Activated naive CD4-positive, alpha-beta T cell treated with anti-CD3 and anti-CD28 coated beads, Interleukin-2, amount 10 ng/mL, durations not matched to agents 7 days and 5 days (primary cell): ENCODE results near the gene PARVB.

Source experiments
- CTCF ChIA-PET: fragments of 350-600 bp; sonication (Branson Sonifier 250); formaldehyde crosslinking; loops from one replicate; lab custom pipeline; 2021; ENCODE audit warnings: antibody characterized with exemption; lab: Charles Lee
- DNase-seq: peaks from one replicate; pipeline ENCODE4 v3.0.0-alpha.2; 2020
- H3K27ac Mint-ChIP-seq: one replicate; pipeline ENCODE4 v1.8.0; 2021; ENCODE audit warnings: mild to moderate bottlenecking, moderate library complexity, mixed read lengths
- H3K27me3 Mint-ChIP-seq: one replicate; pipeline ENCODE4 v1.8.0; 2021; ENCODE audit warnings: mild to moderate bottlenecking, mixed read lengths
- H3K36me3 Mint-ChIP-seq: one replicate; pipeline ENCODE4 v1.8.0; 2021; ENCODE audit warnings: mixed read lengths
- H3K4me1 Mint-ChIP-seq: one replicate; pipeline ENCODE4 v1.8.0; 2021; ENCODE audit warnings: mixed read lengths
- H3K4me3 Mint-ChIP-seq: one replicate; pipeline ENCODE4 v1.8.0; 2021; ENCODE audit warnings: mild to moderate bottlenecking, moderate library complexity, mixed read lengths
- H3K9me3 Mint-ChIP-seq: one replicate; pipeline ENCODE4 v1.8.0; 2021; ENCODE audit warnings: mixed read lengths

Gene PARVB

DNA sequence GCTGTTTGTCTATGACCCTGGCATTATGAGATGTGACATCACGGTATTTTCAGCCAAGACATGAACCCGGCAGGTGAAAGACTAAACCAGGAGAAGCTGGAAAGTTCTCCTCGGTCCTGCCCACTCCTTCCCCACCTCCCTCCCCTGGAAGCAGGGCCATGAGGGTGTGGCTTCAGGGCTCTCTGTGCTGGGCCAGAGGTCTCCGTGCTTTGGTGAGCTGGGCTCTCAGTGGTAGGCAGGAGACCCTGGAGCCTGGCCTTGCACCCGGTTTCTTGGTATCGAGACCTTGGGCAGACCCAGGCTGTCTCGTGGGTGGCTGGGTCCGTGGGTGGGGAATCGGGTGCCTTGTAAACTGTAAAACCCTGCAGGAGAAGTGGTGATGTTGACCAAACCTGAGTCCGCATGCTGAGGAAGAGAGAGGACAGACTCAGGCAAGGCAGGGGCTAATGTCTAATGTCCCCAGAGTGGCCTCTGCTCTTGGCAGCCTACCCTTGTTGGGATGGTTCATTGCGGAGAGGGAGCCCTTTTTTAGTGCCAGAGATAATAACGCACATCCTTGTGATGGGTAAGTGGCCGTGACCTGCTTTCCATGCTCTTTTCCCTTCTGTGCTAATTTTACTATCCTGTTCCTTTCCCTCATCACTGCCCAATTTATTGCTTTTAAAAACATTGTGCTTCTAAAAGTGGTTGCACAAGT lies 108.0 kb downstream of the PARVB start:
- peaks cover 9% of the 10 kb centered on the region for H3K9me3 Mint-ChIP-seq
- no peak for DNase-seq
- H3K4me3 Mint-ChIP-seq: no peak overlapping the region
- H3K36me3 Mint-ChIP-seq: peaks cover 19% of the 10 kb centered on the region
- peaks cover 14% of the 10 kb centered on the region for H3K4me1 Mint-ChIP-seq
- CTCF ChIA-PET: no interaction called here
- peaks cover 4% of the 10 kb centered on the region for H3K27me3 Mint-ChIP-seq
- H3K27ac Mint-ChIP-seq: no peak overlapping the region

DNA sequence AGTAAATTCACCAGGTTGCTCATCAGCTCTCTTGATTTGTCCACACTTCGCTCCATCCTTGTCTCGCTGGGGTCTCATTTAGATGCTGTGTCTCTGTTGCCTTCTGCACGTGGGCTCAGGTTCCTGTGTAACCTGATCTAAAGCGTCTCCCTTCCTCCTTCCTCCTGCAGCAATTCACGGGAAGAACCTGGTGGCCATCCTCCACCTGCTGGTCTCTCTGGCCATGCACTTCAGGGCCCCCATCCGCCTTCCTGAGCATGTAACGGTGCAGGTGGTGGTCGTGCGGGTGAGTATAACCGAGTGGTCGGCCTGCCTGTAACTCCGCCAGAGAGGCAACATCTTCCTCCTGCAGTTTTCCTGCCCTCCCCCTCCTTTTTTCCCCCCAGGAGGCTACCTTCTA lies 108.6 kb downstream of the PARVB start:
- H3K36me3 Mint-ChIP-seq: peaks cover 21% of the 10 kb centered on the region

DNA sequence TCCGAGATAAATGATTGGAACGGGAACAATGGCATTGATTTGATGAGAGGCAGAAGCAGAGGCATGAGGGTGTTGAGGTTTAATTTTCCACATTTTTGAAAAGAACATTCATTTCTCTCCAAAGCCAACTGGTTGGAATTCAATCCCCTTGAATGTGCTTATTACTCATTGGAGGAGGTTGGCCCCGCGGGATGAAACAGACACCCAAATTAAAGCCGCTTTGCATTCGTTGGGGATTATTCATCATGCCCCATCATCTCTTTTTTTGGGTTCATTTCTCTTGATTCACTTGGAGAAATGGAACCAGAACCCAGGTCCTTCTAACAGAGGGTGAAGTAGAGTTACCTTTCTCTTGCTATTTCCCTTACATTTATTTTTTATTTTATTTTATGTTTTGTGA lies 109.1 kb downstream of the PARVB start:
- Mint-ChIP-seq H3K36me3 (peaks cover 25% of the 10 kb centered on the region), H3K4me1 (peaks cover 14% of the 10 kb centered on the region), H3K27me3 (peaks cover 4% of the 10 kb centered on the region), H3K9me3 (peaks cover 14% of the 10 kb centered on the region), H3K4me3 (no peak overlapping the region), H3K27ac (no peak overlapping the region)
- CTCF ChIA-PET: no interaction called here
- no peak for DNase-seq

More for the DNA sequence above, 108.6 kb downstream of the PARVB start:
- CTCF ChIA-PET: no interaction called here
- Mint-ChIP-seq H3K27ac (no peak overlapping the region), H3K4me1 (peaks cover 14% of the 10 kb centered on the region), H3K4me3 (no peak overlapping the region), H3K9me3 (peaks cover 10% of the 10 kb centered on the region), H3K27me3 (peaks cover 4% of the 10 kb centered on the region)
- no peak for DNase-seq

DNA sequence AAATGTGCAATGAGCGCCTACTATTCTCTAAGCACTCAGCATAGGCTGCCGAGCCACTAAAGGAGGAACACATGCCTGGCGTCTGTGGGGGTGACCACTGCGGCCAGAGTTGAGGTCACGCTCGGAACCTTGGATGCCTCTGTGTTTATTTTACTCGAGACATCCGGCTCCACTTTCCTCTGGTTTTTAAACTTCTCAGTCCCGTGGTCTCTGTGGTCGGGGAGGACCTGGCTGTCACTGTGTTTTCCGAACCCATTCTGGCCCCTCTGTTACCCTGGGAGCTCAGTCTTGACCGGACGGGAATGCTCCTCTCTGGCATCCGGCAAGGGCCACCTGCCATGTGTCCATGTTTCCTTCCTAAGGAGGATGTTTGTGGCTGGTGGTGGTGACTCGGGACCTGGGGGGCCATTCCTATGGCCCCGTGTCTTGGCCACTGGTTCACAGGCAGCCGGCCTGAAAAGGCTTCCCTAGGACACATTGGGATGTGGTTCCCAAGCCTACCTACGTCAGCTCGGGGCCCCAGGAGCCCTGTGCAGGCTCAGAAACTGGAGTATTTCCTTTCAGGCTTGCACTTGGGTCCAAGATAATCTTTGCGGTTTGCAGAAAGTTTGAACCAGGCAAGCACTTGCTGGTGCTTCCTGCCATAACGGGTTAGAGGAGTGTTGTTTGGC lies 109.9 kb downstream of the PARVB start:
- CTCF ChIA-PET: no interaction called here
- no peak for DNase-seq
- Mint-ChIP-seq H3K27me3 (peaks cover 4% of the 10 kb centered on the region), H3K27ac (no peak overlapping the region), H3K36me3 (peaks cover 25% of the 10 kb centered on the region), H3K9me3 (peaks cover 14% of the 10 kb centered on the region), H3K4me3 (no peak overlapping the region), H3K4me1 (peaks cover 14% of the 10 kb centered on the region)

DNA sequence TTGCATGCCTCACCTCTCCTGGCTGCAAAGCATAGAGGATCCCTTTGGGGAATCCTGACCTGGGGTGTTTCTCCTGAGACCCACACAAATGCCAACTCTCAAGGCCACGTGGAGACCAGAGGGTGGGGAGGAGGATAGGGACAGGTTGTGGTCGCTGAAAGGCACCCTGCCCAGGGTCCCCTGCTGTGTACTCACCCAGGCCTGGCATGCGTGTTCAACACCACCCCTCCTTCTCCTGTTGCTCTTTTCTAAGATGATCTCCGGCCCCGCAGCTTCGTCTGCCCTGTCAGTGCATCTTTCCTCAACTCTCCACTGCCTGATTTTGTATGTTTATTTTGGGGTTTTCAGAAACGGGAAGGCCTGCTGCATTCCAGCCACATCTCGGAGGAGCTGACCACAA lies 112.0 kb downstream of the PARVB start:
- CTCF ChIA-PET: no interaction called here
- DNase-seq: no peak
- no peak overlapping the region for H3K4me3 Mint-ChIP-seq

DNA sequence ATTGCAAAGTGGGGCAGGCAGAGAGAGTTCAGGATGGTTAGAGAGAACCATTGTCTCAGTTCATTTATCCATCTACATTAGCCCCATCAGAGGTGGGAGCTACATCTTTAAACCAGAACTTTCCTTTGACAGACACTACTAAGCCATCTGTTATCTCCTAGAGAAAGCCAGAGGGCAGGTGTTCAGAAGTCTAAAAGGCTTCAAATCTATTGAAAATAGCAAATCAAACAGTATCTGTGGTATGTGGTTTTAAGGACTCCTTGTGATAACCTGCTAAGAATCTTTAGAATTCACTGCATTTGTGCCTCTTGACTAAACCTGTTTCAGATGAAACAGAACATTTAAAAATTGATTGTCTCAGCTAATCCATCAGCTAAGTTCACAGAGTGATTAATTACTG lies 112.7 kb downstream of the PARVB start:
- no peak overlapping the region for H3K4me3 Mint-ChIP-seq
- CTCF ChIA-PET: no interaction called here
- peaks cover 4% of the 10 kb centered on the region for H3K27me3 Mint-ChIP-seq
- no peaks in the 10 kb centered on the region for H3K4me1 Mint-ChIP-seq
- H3K36me3 Mint-ChIP-seq: peaks cover 25% of the 10 kb centered on the region
- no peak for DNase-seq
- H3K27ac Mint-ChIP-seq: peak overlapping the region; percentile 72
- H3K9me3 Mint-ChIP-seq: peaks cover 14% of the 10 kb centered on the region

More for the DNA sequence above, 112.0 kb downstream of the PARVB start:
- Mint-ChIP-seq H3K4me1 (no peaks in the 10 kb centered on the region), H3K27ac (peak overlapping the region; percentile 42), H3K27me3 (peaks cover 4% of the 10 kb centered on the region), H3K9me3 (peaks cover 14% of the 10 kb centered on the region), H3K36me3 (peaks cover 25% of the 10 kb centered on the region)

DNA sequence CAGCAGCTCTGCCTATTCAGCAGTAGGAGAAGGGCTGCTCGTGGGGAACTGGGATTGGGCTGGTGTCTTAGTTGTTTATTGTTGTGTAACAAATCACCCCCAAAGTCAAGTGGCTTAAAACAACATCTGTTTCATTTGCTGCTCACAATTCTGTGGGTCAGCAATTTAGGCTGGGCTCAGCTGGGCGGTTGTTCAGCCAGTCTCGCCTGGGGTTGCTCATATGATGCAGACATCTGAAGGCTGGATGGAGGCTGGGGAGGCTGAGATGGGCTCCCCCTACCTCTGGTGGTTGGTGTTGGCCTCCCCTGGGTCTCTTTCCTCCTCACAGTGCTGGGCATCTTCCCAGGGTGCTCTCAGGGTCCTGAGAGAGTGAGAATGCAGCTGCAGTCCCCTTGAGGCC lies 113.3 kb downstream of the PARVB start:
- H3K27ac Mint-ChIP-seq: no peak overlapping the region
- no peak overlapping the region for H3K4me3 Mint-ChIP-seq

DNA sequence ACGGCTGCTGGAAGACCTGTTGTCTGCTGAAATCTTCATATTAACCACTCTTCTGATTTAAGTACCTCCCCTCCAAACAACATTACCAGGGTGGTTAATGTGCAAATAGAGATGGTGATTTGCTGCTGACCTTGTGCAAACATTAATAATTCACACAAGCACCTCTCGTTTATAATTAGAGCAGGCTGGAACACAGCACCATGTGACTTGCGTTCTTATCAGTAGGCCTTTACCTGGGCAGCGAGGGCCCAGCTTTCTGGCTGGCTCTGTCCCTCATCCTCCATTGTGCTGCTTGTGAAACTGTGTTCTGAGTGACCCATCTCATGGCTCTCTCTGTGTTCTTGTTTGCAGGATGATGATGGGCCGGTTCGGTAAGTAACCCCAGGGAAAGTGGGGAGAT lies 115.7 kb downstream of the PARVB start:
- Mint-ChIP-seq H3K27me3 (no peaks in the 10 kb centered on the region), H3K9me3 (peaks cover 14% of the 10 kb centered on the region), H3K36me3 (peaks cover 25% of the 10 kb centered on the region), H3K4me1 (no peaks in the 10 kb centered on the region), H3K4me3 (no peak overlapping the region), H3K27ac (no peak overlapping the region)
- CTCF ChIA-PET: no interaction called here
- no peak for DNase-seq

More for the DNA sequence above, 113.3 kb downstream of the PARVB start:
- peaks cover 14% of the 10 kb centered on the region for H3K9me3 Mint-ChIP-seq
- peaks cover 4% of the 10 kb centered on the region for H3K27me3 Mint-ChIP-seq
- CTCF ChIA-PET: no interaction called here
- no peak for DNase-seq
- H3K4me1 Mint-ChIP-seq: no peaks in the 10 kb centered on the region
- peaks cover 25% of the 10 kb centered on the region for H3K36me3 Mint-ChIP-seq

DNA sequence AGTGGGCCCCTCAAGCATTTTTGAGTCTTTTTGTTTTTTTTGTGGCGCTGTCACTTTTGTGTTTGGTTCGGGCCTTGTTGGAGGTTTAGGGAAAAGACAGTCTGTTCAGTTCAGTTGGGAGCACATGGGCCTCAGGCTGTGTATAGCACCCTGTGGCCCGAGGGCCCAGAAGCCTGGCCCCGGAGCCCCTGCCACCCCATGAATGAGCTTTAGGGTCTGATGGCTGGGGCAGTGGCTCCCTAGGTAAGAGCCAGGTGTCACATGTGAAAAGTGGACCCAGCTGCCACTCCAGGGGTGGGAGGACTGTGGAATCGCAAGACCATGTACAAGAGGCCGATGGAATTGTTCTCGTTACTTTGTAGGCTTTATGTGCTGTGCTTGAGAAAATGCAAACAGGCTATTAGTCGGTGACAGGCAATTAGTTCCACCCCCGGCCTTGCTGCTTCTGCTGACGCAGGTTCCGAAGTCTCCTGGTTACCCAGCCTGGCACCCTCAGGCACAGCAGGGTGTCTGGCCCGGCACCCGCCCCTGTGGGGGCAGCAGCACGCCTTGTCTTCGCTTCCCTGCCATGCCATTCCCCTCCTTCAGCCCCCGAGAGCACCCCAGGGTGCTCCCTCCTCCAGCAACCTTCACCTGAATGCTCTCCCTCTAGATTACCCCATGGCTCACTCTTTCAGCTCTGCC lies 118.5 kb downstream of the PARVB start:
- CTCF ChIA-PET: no interaction called here
- H3K27ac Mint-ChIP-seq: no peak overlapping the region
- DNase-seq: no peak

DNA sequence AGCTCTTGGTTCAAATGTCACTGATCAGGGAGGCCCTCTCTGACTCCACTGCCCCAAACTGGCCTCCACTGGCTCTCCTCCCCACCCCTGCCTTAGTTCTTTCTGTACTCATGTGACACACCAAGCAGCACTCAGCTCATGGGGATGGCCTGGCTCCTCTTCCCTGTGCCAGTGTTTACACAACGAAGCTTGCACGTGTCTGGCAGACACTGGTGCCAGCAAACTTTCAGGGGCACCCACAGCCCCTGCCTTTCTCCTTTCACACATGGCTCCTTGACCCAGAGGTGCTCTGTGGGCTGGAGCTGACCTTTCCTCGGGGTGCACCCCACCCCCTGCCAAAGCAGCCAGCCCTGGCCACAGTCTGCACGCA lies 119.0 kb downstream of the PARVB start:
- H3K27me3 Mint-ChIP-seq: no peaks in the 10 kb centered on the region
- no peaks in the 10 kb centered on the region for H3K4me1 Mint-ChIP-seq
- H3K27ac Mint-ChIP-seq: peak overlapping the region; percentile 28
- no peak overlapping the region for H3K4me3 Mint-ChIP-seq
- DNase-seq: no peak
- H3K36me3 Mint-ChIP-seq: peaks cover under 1% of the 10 kb centered on the region
- CTCF ChIA-PET: no interaction called here
- peaks cover 6% of the 10 kb centered on the region for H3K9me3 Mint-ChIP-seq

More for the DNA sequence above, 118.5 kb downstream of the PARVB start:
- Mint-ChIP-seq H3K4me3 (no peak overlapping the region), H3K9me3 (peaks cover 11% of the 10 kb centered on the region), H3K36me3 (peaks cover 5% of the 10 kb centered on the region), H3K27me3 (no peaks in the 10 kb centered on the region), H3K4me1 (no peaks in the 10 kb centered on the region)

DNA sequence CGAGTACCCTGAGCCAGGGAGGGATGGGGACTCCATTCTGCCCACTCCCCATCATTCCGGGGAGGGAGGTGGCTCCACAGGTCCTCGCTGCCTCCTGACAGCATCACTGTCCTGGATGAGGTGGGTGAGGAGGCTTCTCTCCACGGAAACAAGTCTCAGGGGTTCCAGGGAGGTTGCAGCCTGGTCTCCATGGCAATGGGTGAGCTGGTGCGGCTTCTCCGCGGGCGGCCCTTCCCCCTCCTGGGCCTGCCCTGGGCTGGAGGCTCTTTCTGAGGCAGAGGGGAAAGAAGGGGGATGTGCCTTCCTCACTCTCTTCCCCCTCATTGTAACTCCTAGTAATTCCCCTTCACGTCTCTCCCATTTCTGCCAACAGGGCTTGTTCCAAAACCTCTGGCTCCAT lies 119.5 kb downstream of the PARVB start:
- no peak overlapping the region for H3K27ac Mint-ChIP-seq
- CTCF ChIA-PET: no interaction called here
- no peak for DNase-seq
- no peaks in the 10 kb centered on the region for H3K27me3 Mint-ChIP-seq
- no peak overlapping the region for H3K4me3 Mint-ChIP-seq
- H3K9me3 Mint-ChIP-seq: peaks cover 5% of the 10 kb centered on the region
- H3K4me1 Mint-ChIP-seq: no peaks in the 10 kb centered on the region
- H3K36me3 Mint-ChIP-seq: no peaks in the 10 kb centered on the region

DNA sequence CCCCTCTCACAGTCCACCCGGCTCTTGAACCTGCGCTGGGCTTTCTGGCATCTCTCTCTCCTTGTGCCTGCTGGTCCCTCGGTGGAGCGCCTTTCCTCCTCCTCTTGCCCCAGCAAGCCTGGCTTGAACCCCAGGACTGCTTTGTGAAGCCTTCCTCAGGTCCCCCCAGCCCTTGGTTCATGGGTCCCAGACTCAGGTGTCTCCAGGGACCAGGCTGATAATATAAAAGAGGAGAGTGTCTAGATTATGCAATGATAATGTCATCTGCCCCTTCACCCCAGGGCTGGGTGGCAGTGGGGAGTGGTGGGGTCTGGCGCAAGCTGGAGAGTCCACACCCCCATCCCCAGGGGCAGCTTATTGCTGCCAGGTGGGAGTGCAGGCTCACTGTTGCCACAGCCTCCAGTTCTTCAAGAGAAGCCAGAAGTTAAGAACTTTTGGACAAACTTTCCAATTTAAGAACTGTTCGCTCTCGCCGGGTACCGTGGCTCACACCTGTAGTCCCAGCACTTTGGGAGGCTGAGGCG lies 120.0 kb downstream of the PARVB start:
- CTCF ChIA-PET: no interaction called here
- Mint-ChIP-seq H3K4me1 (no peaks in the 10 kb centered on the region), H3K27ac (no peak overlapping the region), H3K9me3 (peaks cover 5% of the 10 kb centered on the region), H3K36me3 (no peaks in the 10 kb centered on the region), H3K27me3 (no peaks in the 10 kb centered on the region), H3K4me3 (no peak overlapping the region)
- no peak for DNase-seq

DNA sequence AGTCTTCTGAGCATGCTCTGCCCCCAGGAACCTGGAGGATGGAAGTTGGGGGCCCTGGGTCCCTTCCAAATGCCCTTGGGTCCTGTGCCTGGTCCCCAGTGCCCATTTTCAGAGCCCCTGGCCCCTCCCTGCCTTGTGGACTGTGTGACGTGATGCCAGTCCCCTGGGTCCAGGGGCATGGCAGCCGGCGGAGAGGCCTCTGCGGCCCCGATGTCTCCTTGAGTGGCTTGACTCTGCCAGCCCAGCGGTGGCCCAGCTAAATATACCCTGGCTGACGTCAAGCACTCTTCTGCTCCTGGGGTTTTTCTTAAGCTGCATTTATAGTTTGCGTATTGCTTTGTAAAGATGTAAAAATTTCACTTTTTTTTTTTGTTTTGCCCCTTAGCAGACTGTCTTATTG lies 121.4 kb downstream of the PARVB start:
- no peak for DNase-seq
- H3K27ac Mint-ChIP-seq: no peak overlapping the region
- H3K27me3 Mint-ChIP-seq: no peaks in the 10 kb centered on the region
- peaks cover 5% of the 10 kb centered on the region for H3K9me3 Mint-ChIP-seq
- no peaks in the 10 kb centered on the region for H3K36me3 Mint-ChIP-seq
- H3K4me3 Mint-ChIP-seq: no peak overlapping the region
- CTCF ChIA-PET: no interaction called here
- H3K4me1 Mint-ChIP-seq: no peaks in the 10 kb centered on the region

DNA sequence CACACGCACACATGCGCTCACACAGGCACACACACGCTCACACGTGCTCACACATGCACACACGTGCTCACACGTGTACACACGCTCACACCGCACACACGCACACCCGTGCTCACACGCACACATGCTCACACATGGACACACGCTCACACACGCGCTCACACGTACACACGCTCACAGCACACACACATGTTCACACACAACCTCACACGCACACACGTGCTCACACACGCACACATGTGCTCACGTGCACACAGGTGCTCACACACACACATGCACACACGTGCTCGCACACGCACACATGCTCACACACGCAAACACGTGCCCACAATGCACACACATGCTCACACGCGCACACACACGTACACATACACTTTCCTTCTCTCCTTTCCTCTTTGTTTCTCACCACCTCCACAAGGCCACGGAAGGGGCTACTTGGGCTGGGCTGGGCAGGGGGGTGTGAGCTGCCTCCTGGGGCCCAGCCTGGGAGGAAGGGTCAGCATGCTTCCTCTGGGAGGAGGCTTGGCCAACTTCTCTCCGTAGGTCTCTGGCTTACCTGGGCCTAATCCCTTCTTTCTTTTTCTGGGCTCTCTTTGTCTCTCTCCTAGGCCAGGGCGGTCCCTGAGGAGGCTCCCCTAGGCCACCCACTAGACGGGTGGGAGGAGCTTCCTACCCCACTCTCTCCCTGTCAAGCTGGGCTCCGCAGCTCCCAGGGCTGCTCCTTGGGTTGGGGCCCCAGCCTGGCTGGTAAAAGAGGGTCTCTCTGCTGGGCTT lies 122.2 kb downstream of the PARVB start:
- Mint-ChIP-seq H3K9me3 (peaks cover 5% of the 10 kb centered on the region), H3K4me3 (no peak overlapping the region), H3K36me3 (no peaks in the 10 kb centered on the region), H3K27ac (no peak overlapping the region), H3K4me1 (no peaks in the 10 kb centered on the region), H3K27me3 (no peaks in the 10 kb centered on the region)
- DNase-seq: no peak
- CTCF ChIA-PET: no interaction called here
